DND-41 (cell line): Measurements from ENCODE around the gene VENTX.

Source experiments
- ATAC-seq: fragments of 200-7000 bp; cut with Tn5 transposase; 3 replicates; pipeline ENCODE4 v1.9.1; 2021; ENCODE audit warnings: low read depth; ENCODE audit not compliant: insufficient read depth
- DNase-seq: peaks from one replicate; pipeline ENCODE4 v3.0.0-alpha.2; 2020
- H2AFZ ChIP-seq: 2 replicates; pipeline ENCODE4 v1.6.0; 2012; ENCODE audit warnings: low read depth, low read length
- H3K27ac ChIP-seq: 2 replicates; pipeline ENCODE4 v1.5.1; 2012; ENCODE audit warnings: low read length, inconsistent platforms
- H3K27me3 ChIP-seq: fragments of 200-600 bp; sonication (generic); 2 replicates; pipeline ENCODE4 v1.6.0; 2012; ENCODE audit warnings: low read length, mild to moderate bottlenecking, inconsistent platforms; ENCODE audit not compliant: insufficient read depth, poor library complexity
- H3K36me3 ChIP-seq: 2 replicates; pipeline ENCODE4 v1.5.1; 2012; ENCODE audit warnings: low read length, inconsistent platforms; ENCODE audit not compliant: insufficient read depth
- H3K4me1 ChIP-seq: 2 replicates; pipeline ENCODE4 v1.5.1; 2012; ENCODE audit warnings: mild to moderate bottlenecking, low read length; ENCODE audit not compliant: insufficient read depth
- H3K4me2 ChIP-seq: 2 replicates; pipeline ENCODE4 v1.6.0; 2012; ENCODE audit warnings: mild to moderate bottlenecking, moderate library complexity, low read length, inconsistent platforms; ENCODE audit not compliant: insufficient read depth
- H3K4me3 ChIP-seq, 2 experiments: fragments of 200-600 bp in 1 of 2; shearing (Covaris generic) in 1 of 2; 2 replicates each; pipeline ENCODE4 v1.5.1; 2012 to 2016; ENCODE audit warnings: inconsistent platforms in 2 of 2, low read length in 2 of 2, mild to moderate bottlenecking in 2 of 2, low read depth in 1 of 2, moderate library complexity in 1 of 2
- H3K79me2 ChIP-seq: 2 replicates; pipeline ENCODE4 v1.6.0; 2012; ENCODE audit warnings: low read length, inconsistent platforms; ENCODE audit not compliant: insufficient read depth
- H3K9ac ChIP-seq: 2 replicates; pipeline ENCODE4 v1.6.0; 2012; ENCODE audit warnings: low read depth, mild to moderate bottlenecking, inconsistent platforms, low read length, moderate library complexity
- H3K9me3 ChIP-seq: 2 replicates; pipeline ENCODE4 v1.5.1; 2012; ENCODE audit warnings: low read length, moderate library complexity, mild to moderate bottlenecking, inconsistent platforms; ENCODE audit not compliant: insufficient read depth, severe bottlenecking
- H4K20me1 ChIP-seq: 2 replicates; pipeline ENCODE4 v1.6.0; 2012; ENCODE audit warnings: low read length; ENCODE audit not compliant: insufficient read depth
- EZH2 ChIP-seq: IDR thresholded peaks from 3 replicates; pipeline ENCODE4 v1.6.1; 2012; ENCODE audit warnings: borderline replicate concordance, low read depth, mild to moderate bottlenecking, moderate library complexity, low read length, inconsistent platforms; ENCODE audit not compliant: severe bottlenecking
- TF ChIP-seq, protein P1 (sequence below): IDR thresholded peaks from 2 replicates; pipeline ENCODE4 v1.5.1; 2012; ENCODE audit warnings: borderline replicate concordance, low read length, moderate library complexity, mild to moderate bottlenecking; ENCODE audit not compliant: poor library complexity, severe bottlenecking; ENCODE audit errors: extremely low read depth

Gene VENTX

DNA sequence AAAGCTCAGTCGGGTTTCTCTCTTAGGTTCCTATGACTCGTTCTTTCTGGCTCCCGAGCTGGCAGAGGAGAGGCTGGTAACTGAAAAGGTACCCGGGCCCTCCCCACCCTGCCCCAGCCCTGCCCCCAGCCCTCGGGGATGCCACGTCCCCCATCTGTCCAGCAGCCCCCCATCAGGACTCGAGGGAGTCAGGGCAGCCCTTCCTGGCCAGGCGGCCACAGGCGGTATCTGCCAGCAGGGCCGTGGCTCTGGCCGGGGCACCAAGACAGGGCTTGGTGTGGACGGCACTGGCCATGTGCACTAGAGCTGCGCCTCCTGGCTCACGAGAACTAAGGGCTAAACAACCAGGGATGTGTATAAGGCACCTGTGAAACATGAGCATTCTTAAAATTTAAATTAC is 47.9 kb upstream of the VENTX start:
- Histone ChIP-seq H3K4me1 (no peaks in the 10 kb centered on the region), H3K4me2 (no peak overlapping the region), H2AFZ (no peak overlapping the region), H3K9ac (no peak overlapping the region), H3K27me3 (peaks cover 3% of the 10 kb centered on the region), H3K79me2 (no peaks in the 10 kb centered on the region), H3K27ac (no peak overlapping the region), H3K4me3 (no peak overlapping the region), H3K9me3 (no peaks in the 10 kb centered on the region), H4K20me1 (no peaks in the 10 kb centered on the region), H3K36me3 (no peaks in the 10 kb centered on the region)
- DNase-seq (no peak), ATAC-seq (no peak)
- TF ChIP-seq EZH2 = no peak
- TF ChIP-seq, protein P1, sequence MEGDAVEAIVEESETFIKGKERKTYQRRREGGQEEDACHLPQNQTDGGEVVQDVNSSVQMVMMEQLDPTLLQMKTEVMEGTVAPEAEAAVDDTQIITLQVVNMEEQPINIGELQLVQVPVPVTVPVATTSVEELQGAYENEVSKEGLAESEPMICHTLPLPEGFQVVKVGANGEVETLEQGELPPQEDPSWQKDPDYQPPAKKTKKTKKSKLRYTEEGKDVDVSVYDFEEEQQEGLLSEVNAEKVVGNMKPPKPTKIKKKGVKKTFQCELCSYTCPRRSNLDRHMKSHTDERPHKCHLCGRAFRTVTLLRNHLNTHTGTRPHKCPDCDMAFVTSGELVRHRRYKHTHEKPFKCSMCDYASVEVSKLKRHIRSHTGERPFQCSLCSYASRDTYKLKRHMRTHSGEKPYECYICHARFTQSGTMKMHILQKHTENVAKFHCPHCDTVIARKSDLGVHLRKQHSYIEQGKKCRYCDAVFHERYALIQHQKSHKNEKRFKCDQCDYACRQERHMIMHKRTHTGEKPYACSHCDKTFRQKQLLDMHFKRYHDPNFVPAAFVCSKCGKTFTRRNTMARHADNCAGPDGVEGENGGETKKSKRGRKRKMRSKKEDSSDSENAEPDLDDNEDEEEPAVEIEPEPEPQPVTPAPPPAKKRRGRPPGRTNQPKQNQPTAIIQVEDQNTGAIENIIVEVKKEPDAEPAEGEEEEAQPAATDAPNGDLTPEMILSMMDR = no peak

DNA sequence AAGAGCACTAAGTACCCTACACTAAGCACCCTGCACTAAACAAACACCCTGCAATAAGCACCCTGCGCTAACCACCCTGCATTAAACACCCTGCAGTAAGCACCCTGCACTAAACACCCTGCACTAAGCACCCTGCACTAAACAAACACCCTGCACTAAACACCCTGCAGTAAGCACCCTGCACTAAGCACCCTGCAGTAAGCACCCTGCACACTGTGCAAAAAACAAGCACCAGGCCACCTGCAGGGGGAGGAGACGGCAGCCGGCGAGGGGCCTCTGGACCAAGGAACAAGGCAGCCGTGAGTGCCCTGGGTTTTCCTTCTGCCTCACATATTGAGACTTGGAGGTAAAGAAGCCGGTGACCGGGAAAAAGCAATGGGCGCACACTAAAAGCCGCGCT is 47.4 kb upstream of the VENTX start:
- Histone ChIP-seq H2AFZ (no peak overlapping the region), H3K4me2 (no peak overlapping the region), H3K27me3 (peaks cover 3% of the 10 kb centered on the region), H3K79me2 (no peaks in the 10 kb centered on the region), H4K20me1 (no peaks in the 10 kb centered on the region), H3K4me3 (no peak overlapping the region), H3K9me3 (no peaks in the 10 kb centered on the region), H3K9ac (no peak overlapping the region), H3K36me3 (no peaks in the 10 kb centered on the region), H3K4me1 (no peaks in the 10 kb centered on the region), H3K27ac (no peak overlapping the region)
- TF ChIP-seq EZH2 = no peak
- TF ChIP-seq, protein P1 = no peak
- DNase-seq = no peak
- ATAC-seq = no peak

DNA sequence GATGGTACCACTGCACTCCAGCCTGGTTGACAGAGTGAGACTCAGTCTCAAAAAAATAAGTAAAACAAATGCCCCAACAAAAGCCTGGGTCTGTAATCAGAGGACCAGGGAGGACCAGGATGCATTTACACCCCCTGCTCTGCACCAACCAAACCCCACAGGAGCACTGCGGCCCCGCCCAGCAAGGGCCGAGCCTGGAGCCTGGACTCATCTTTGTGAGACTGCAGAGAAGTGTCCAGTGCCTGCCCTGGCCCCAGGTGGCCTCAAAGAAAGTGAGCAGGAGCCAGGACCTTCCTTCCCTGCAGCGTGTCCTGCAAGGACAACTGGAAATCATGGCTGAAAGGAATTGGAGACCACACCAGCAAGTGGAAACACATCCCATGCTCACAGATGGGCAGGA is 46.0 kb upstream of the VENTX start:
- no peak overlapping the region for H3K27ac ChIP-seq
- TF ChIP-seq, protein P1 = no peak
- no peak for TF ChIP-seq EZH2
- no peaks in the 10 kb centered on the region for H3K9me3 ChIP-seq
- DNase-seq = no peak
- H3K27me3 ChIP-seq = peaks cover 3% of the 10 kb centered on the region
- no peak overlapping the region for H3K4me2 ChIP-seq
- no peak overlapping the region for H3K4me3 ChIP-seq
- no peaks in the 10 kb centered on the region for H4K20me1 ChIP-seq
- H3K4me1 ChIP-seq = no peaks in the 10 kb centered on the region
- no peaks in the 10 kb centered on the region for H3K36me3 ChIP-seq
- no peak overlapping the region for H3K9ac ChIP-seq
- no peaks in the 10 kb centered on the region for H3K79me2 ChIP-seq
- no peak overlapping the region for H2AFZ ChIP-seq
- ATAC-seq = no peak

DNA sequence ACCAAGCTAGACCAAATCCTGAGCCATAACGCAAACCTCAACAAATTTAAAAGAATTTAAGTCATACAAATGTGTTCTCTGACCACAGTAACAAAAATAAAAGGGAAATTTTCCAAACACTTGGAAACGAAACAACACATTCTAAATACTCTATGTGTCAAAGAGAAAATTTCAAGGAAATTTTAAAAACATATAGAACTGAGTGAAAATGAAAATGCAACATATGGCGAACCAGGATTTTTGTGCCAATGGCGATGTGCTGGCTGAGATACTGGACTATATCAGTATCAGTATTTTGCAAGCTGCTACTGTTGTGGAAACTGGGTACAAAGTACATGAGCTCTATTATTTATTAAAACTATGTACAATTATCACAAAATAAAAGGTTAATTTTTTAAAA is 43.5 kb upstream of the VENTX start:
- Histone ChIP-seq H3K4me2 (no peak overlapping the region), H3K9me3 (no peaks in the 10 kb centered on the region), H3K4me1 (no peaks in the 10 kb centered on the region), H2AFZ (no peak overlapping the region), H3K79me2 (no peaks in the 10 kb centered on the region), H3K27me3 (peaks cover 3% of the 10 kb centered on the region), H3K36me3 (no peaks in the 10 kb centered on the region), H4K20me1 (no peaks in the 10 kb centered on the region; the same call in 1 of the 2 replicates), H3K27ac (no peak overlapping the region), H3K4me3 (no peak overlapping the region), H3K9ac (no peak overlapping the region)
- DNase-seq (no peak), ATAC-seq (no peak)
- TF ChIP-seq, protein P1 = no peak
- TF ChIP-seq EZH2 = no peak
